OCI-LY7 (cell line): Measurements from ENCODE around the gene COL20A1.
"Not testable (repeated sequence)": the region's sequence is repeated elsewhere in the genome, so short reads cannot be mapped to it uniquely, and the experiment has no call there.

Experiments used
- EZH2phosphoT487 ChIP-seq: fragments of 200-600 bp; sonication (generic); IDR thresholded peaks from 2 replicates; pipeline ENCODE4 v1.6.1; 2018; ENCODE audit warnings: low read depth, borderline replicate concordance, mild to moderate bottlenecking, mixed run types, antibody characterized with exemption, low read length, moderate library complexity, mixed read lengths
- TF ChIP-seq, protein P1 (sequence below): fragments of 200-600 bp; sonication (generic); conservative IDR thresholded peaks from 2 replicates; pipeline ENCODE4 v1.5.1; 2014; ENCODE audit warnings: mild to moderate bottlenecking, antibody characterized with exemption, low read length, moderate library complexity, mixed read lengths

DNA sequence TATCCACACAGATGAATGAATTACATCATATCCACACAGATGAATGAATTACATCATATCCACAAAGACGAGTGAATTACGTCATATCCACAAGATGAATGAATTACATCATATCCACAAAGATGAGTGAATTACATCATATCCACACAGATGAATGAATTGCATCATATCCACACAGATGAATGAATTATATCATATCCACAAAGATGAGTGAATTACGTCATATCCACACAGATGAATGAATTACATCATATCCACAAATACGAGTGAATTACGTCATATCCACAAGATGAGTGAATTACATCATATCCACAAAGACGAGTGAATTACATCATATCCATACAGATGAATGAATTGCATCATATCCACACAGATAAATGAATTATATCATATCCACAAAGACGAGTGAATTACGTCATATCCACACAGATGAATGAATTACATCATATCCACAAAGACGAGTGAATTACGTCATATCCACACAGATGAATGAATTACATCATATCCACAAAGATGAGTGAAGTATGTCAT, 47.2 kb downstream of the COL20A1 start:
- TF ChIP-seq, protein P1, sequence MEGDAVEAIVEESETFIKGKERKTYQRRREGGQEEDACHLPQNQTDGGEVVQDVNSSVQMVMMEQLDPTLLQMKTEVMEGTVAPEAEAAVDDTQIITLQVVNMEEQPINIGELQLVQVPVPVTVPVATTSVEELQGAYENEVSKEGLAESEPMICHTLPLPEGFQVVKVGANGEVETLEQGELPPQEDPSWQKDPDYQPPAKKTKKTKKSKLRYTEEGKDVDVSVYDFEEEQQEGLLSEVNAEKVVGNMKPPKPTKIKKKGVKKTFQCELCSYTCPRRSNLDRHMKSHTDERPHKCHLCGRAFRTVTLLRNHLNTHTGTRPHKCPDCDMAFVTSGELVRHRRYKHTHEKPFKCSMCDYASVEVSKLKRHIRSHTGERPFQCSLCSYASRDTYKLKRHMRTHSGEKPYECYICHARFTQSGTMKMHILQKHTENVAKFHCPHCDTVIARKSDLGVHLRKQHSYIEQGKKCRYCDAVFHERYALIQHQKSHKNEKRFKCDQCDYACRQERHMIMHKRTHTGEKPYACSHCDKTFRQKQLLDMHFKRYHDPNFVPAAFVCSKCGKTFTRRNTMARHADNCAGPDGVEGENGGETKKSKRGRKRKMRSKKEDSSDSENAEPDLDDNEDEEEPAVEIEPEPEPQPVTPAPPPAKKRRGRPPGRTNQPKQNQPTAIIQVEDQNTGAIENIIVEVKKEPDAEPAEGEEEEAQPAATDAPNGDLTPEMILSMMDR, result not testable (repeated sequence)
- TF ChIP-seq EZH2phosphoT487, result not testable (repeated sequence)
